GM21717 (cell line): Measurements from ENCODE around the gene CACNG5.

Source experiments
- ATAC-seq: cut with Tn5 transposase; IDR thresholded peaks from one replicate; pipeline ENCODE4 v1.9.1; 2021; ENCODE audit warnings: mild to moderate bottlenecking, moderate library complexity; ENCODE audit not compliant: unreplicated experiment

CACNG5 gene

DNA sequence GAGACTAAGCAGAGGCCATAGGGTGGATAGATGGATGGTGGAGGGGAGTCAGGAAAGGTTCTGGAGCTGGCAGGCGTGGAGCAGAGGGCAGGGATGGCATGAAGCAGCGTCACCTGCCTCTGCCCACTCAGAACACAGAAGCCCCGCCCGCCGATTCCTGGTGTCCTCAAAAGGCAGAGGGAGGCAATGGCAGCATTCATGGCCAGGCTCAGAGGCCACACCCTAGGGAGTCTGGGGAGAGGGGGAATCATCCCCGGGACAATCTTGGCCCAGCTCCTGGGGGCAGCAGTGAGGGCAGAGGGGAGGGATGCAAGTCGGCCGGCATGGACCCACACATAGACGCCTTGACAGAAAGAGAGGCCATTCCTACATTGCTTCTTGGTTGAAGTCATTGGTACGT, 68.9 kb downstream of the CACNG5 start:
- ATAC-seq, result no peak

DNA sequence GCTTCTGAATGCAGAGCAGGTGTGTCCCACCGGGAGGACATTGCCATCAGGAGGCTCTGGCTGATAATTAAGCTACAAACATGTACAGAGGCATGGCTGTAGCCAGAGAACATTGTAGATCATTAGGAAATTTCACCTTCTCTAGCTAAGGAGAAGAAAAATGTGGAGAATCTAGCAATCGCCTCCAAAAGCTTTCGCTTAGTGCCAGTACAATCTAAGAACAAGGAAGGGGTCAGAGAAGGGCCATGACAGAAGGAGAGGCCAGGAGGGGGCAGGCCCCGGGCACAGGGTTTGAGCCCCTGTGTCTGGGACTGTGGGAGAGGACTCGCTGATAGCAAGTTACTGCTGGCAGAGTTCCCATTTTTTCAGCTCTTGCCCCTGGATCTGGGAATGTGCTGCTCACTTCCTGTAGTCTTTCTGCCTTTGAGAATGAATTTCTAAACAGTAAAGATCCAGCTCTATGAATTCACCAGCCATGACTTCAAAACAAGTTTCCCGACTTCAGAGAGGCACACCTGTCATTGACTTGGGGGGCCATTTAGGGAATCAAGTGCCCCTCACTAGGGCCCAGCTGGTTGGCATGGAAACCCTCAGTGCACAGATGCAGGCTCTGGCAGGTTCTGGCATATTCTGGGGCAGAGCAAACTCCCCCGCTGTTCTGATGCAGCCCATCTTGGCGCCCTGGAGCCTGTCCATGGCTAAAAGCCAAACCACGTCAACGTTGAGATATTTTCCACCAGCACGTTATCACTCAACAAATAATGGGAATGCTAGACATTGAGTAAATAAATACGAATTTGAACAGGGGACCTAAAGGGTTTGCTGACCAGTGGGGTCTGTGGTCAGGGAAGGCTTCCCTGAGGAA, 70.1 kb downstream of the CACNG5 start:
- no peak for ATAC-seq

GRCh38 chr17:66906321-66907278, 71.7 kb downstream of the CACNG5 start:
- no peak for ATAC-seq

DNA sequence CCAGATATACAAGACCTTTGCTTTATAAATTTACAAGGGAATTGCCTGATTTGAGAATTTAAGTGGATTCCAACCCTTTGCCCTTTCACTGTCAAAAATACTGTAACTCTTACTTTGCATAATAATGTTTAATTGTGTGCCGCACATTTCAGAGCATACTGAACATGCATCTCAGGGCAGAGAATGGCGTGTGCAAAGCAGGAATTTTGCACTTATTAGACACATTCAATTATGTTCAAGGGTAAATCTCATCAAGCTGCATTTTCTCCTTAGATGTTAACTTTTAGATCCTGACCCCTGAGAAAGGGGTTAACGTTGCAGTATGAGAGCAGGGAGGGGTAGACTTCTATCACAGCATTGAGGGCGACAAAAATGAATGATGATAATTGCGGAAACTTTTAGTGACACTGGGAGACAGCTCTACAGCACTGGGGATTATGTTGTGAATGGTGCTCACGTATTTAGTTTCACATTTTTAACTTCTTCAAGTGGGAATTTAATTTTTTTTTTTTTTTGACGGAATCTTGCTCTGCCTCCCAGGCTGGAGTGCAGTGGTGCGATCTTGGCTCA, 75.0 kb downstream of the CACNG5 start:
- ATAC-seq, result no peak

DNA sequence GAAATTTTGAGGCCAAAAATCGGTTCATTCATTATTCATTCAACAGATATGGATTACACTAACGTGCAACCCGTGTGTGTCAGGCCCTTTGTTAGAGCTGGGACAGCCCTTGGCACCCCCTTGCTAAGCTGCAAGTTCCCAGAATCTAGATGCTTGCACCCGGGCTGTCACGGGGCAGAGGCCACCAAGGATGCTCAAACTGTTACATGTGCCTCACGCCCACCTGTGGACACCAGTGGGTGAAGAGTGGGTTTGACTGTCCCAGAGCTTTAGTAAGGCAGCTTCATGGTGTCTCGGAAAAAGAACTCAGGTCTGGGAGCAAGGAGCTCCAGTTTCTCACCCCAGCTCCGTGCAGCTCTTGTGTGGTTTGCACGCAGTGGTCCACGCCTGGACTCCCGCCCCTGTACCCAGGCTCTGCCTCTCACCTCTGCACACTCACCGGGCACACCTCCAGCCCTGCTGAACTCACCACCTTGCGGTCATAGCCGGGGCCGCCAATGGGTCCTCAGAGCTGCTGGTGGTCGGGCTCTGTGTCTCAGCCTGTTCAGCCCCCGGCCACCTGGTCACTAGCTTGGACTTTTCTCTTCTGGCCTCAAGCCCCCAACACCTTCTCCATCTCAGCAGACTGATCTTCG, 75.9 kb downstream of the CACNG5 start:
- ATAC-seq, result no peak

GRCh38 chr17:66915204-66915611, 80.3 kb downstream of the CACNG5 start:
- ATAC-seq, result no peak

DNA sequence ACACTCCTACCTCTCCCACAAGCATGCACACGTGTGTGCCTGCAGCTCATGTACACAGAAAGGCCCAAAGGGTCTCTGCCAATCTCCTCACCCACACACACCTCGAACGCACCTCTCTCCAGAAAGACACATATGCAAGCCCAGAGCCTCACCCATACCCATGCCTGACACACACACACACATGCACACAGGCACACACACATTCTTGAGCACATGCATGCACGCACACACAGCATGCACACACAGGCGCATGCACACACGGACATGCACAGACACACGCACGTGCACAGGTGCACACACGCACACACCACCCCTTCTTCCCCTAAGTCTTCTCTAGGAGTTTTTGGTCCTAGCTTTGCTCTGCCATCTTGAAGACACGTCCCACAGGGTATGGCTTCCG, 80.9 kb downstream of the CACNG5 start:
- ATAC-seq, result no peak

DNA sequence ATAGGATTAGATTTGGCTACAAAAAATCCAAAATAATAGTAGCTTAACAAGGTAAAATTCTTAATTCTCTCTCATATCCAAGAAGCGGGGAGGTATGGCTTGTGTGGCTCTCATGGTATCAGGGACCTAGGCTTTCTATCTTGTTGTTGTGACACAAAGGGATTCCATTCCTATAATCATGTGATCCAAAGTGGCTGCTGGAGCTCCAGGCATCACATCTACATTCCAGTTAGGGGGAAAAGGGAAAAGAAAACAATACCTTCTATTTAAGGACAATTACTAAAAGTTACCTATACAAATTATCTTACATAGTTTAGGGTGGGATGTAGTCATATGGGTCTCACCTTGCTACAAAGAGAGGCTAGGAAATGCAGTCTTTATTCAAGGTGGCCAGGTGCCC, 82.0 kb downstream of the CACNG5 start:
- no peak for ATAC-seq

DNA sequence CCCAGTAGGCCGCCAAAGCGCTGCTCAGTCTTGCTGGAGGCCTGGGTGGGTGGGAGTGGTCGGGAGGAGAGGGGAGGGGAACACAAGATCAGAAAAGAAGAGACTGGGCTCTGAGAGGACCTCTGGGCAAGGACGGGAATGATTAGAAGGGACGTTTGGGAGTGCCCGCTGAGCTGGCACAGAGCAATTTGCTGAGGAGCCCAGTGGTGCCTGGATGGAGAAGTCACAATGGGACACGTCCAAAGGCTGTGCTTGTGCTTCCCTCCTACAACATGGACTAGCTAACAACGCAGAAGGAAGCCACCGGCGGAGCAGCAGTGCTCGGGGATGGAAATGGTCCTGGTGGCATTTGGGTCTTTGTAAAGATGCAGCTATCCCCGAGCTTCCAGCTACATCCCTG, 84.0 kb downstream of the CACNG5 start:
- no peak for ATAC-seq

- no peak for ATAC-seq
These were observed 85.5 kb downstream of the CACNG5 start for GRCh38 chr17:66920435-66920834.

DNA sequence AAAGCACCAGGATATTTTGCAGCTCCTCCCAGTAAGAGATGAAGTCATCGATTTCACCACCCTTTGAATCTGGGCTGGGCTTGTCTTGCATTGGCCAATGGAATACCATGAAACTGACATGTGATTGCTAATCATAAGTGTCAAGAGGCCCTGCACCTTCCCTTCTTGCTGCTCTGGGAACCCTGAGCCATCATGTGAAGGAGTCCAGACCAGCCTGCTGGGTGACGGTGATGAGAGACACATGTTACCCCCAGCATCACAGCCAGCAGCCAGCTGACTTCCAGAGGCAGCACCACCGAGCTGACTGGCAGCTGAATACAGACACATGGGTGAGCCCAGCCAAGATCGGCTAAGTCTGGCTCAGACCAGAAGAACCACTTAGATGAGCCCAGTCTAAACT, 86.0 kb downstream of the CACNG5 start:
- no peak for ATAC-seq

DNA sequence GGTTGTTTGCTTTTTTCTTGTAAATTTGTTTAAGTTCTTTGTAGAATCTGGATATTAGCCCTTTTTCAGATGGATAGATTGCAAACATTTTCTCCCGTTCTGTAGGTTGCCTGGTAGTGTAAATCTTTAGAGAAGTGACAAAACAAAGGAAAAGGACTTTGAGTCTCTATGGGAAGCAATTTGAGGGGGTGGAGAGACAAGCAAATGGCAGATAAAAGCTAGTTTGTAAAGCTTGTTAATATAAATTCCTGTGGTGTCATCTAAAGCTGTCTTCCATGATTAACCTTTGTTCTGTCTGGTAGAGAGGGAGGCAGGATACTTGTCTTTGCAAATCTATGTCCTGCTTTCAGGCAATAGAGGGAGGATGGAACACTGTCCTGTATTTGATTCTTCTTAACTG, 89.0 kb downstream of the CACNG5 start:
- ATAC-seq, result no peak

DNA sequence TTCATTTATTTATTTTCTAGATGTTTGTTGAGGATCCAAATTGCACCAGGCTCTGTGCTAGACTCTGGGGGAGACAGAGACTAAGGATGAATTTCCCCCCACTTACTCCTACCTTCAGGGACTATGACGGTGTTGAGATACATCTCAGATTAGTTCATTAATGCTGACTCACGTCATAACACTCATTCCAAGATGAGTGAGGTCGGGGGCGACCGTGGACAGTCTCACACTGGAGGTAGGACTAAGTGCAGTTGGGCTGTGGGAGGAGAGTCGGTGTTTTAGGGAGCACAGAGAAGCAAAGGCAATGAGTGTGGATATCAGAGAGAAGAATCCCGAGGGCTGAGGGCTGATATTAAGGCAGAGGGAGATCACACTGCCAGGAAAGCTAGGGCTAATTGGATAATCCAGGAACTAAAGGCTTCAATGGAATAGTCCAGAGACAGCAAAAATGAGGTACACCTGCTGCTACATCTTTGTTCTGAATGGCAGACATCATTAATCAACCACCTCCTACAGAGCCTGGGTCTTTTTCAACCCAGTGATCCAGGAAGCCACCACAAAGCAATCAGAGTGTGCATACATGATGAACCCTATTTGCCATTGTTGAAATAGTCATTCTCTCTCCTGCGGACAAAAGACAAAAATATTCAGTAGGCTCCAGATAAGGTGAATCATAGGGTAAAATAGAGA, 91.0 kb downstream of the CACNG5 start:
- no peak for ATAC-seq

GRCh38 chr17:66928949-66929348, 94.0 kb downstream of the CACNG5 start:
- ATAC-seq, result no peak

DNA sequence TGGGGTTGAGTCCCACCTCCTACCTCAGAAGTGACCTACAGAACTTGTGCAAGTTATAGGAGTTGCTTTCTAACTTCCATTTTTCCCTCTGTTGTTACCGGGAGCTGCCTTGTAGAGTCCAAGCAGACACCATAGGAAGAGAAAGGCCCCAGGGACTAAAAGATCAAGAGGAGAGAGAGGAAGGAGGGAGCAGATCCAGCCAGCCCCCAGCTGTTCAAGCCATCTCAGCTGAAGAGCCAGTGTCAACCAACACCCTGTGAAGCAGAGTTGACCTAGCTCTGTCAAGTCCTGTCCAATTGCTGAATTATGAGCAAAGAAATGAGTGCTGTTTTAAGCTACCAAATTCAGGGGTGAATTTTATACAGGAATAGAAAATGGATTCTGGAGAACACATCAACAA, 94.7 kb downstream of the CACNG5 start:
- no peak for ATAC-seq

DNA sequence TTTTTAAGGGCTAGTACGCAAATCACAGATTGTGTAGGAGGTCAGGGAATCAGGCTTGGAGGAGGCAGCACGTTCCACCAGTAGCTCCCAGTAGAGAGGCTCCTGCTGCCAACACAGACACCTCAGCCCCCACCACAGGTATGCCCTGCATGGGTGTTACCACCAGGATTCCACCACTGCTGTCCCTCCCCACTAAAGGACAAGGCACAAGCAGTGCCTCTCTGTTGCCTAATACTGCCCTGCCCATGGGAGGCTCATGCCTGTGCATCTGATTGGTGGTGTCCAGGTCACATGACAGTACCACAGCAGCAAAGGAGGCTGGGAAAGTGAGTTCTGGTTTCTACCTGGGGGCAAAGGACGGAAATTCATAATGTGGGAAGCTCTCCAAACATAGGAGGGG, 96.0 kb downstream of the CACNG5 start:
- no peak for ATAC-seq

DNA sequence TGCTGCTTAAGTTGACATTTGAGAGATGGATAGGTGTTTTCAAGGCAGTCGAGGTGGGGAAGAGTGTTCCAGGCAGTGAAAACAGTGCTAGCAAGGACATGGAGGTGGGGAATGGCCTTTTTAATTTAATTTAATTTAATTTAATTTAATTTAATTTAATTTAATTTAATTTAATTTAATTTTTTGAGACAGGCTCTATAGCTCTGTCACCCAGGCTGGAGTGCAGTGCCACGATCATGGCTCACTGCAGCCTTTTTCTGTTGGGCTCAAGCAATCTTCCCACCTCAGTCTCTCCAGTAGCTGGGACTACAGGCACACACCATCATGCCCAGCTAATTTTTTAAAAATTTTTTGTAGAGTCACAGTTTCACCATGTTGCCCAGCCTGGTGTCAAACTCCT, 97.4 kb downstream of the CACNG5 start:
- ATAC-seq, result no peak

DNA sequence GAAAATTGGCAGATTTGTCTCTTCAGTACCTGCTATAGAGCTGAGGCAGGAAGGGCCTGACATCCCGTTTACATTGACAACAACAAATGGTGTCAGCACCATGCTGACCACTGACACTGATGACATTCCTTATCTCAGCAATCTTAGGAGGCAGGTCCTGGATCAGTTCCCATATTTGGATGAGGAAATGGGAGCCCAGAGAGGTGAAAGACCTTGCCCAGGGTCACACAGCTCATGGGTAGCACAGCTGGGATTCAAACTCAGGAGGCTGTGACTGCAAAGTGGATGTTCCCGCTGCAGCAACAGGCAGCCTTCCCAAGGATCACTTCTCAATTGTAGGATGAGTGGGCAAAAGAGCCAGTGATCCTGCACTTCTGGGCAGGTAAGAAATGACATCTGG, 99.1 kb downstream of the CACNG5 start:
- no peak for ATAC-seq
